Ectodermal cell (in vitro differentiated cells): Measurements from ENCODE around the gene GSKIP.

Experiments
- H3K27ac ChIP-seq: 2 replicates; pipeline ENCODE4 v1.7.0; 2013; ENCODE audit warnings: mild to moderate bottlenecking, low read depth, low read length; ENCODE audit not compliant: insufficient read depth, poor library complexity, severe bottlenecking
- H3K27me3 ChIP-seq: 2 replicates; pipeline ENCODE4 v1.7.0; 2013; ENCODE audit warnings: mild to moderate bottlenecking, low read length; ENCODE audit not compliant: insufficient read depth, control insufficient read depth, poor library complexity, severe bottlenecking
- H3K36me3 ChIP-seq: one replicate; pipeline ENCODE4 v1.7.0; 2013; ENCODE audit warnings: low read length; ENCODE audit not compliant: control insufficient read depth, insufficient read depth
- H3K4me1 ChIP-seq: one replicate; pipeline ENCODE4 v1.7.0; 2013; ENCODE audit warnings: low read length; ENCODE audit not compliant: control insufficient read depth, insufficient read depth
- H3K4me3 ChIP-seq: 2 replicates; pipeline ENCODE4 v1.7.0; 2013; ENCODE audit warnings: low read depth, low read length, control low read depth; ENCODE audit not compliant: insufficient read depth
- H3K9me3 ChIP-seq: 2 replicates; pipeline ENCODE4 v1.7.0; 2013; ENCODE audit warnings: mild to moderate bottlenecking, low read length, moderate library complexity; ENCODE audit not compliant: control insufficient read depth
- WGBS, 2 experiments: methylation state at CpG; one replicate each; pipeline ENCODE4 v1.1.7; 2013; ENCODE audit warnings: missing lambda C conversion rate in 2 of 2; 5-methylcytosine and 5-hydroxymethylcytosine counted together

The GSKIP gene

GRCh38 chr14:96394047-96394815, 30.9 kb downstream of the GSKIP start:
- Histone ChIP-seq H3K4me3 (no peak overlapping the region), H3K36me3 (no peaks in the 10 kb centered on the region), H3K4me1 (no peaks in the 10 kb centered on the region), H3K9me3 (no peaks in the 10 kb centered on the region), H3K27me3 (peaks cover 30% of the 10 kb centered on the region), H3K27ac (no peak overlapping the region)
- 93 to 94% methylated on average over 7 of the region's 7 CpGs for WGBS, 2 experiments

- Histone ChIP-seq H3K4me1 (no peaks in the 10 kb centered on the region), H3K27ac (no peak overlapping the region), H3K9me3 (no peaks in the 10 kb centered on the region), H3K4me3 (no peak overlapping the region), H3K27me3 (no peaks in the 10 kb centered on the region), H3K36me3 (no peaks in the 10 kb centered on the region)
- 95 to 97% methylated on average over 7 to 8 of the region's 8 CpGs for WGBS, 2 experiments
Observed at GRCh38 chr14:96398432-96398831, 35.1 kb downstream of the GSKIP start.

GRCh38 chr14:96398921-96399320, 35.6 kb downstream of the GSKIP start:
- Histone ChIP-seq H3K4me1 (no peaks in the 10 kb centered on the region), H3K4me3 (no peak overlapping the region), H3K27ac (no peak overlapping the region), H3K9me3 (no peaks in the 10 kb centered on the region), H3K36me3 (no peaks in the 10 kb centered on the region), H3K27me3 (no peaks in the 10 kb centered on the region)
- WGBS, 2 experiments = 92 to 93% methylated on average over 5 of the region's 5 CpGs

- Histone ChIP-seq H3K9me3 (no peaks in the 10 kb centered on the region), H3K27me3 (no peaks in the 10 kb centered on the region), H3K36me3 (no peaks in the 10 kb centered on the region), H3K27ac (no peak overlapping the region), H3K4me3 (no peak overlapping the region), H3K4me1 (no peaks in the 10 kb centered on the region)
- 86 to 87% methylated on average over 9 of the region's 9 CpGs for WGBS, 2 experiments
Observed at GRCh38 chr14:96399405-96399804, 36.1 kb downstream of the GSKIP start.

- H3K27me3 ChIP-seq = no peaks in the 10 kb centered on the region
- no peak overlapping the region for H3K27ac ChIP-seq
- no peaks in the 10 kb centered on the region for H3K9me3 ChIP-seq
- no peaks in the 10 kb centered on the region for H3K36me3 ChIP-seq
- 92 to 93% methylated on average over 5 of the region's 5 CpGs for WGBS, 2 experiments
- H3K4me1 ChIP-seq = no peaks in the 10 kb centered on the region
- H3K4me3 ChIP-seq = no peak overlapping the region
Observed at GRCh38 chr14:96400495-96400894, 37.2 kb downstream of the GSKIP start.

- no peak overlapping the region for H3K4me3 ChIP-seq
- H3K27ac ChIP-seq = no peak overlapping the region
- H3K9me3 ChIP-seq = no peaks in the 10 kb centered on the region
- H3K27me3 ChIP-seq = no peaks in the 10 kb centered on the region
- no peaks in the 10 kb centered on the region for H3K4me1 ChIP-seq
- 89 to 93% methylated on average over 3 of the region's 3 CpGs for WGBS, 2 experiments
- no peaks in the 10 kb centered on the region for H3K36me3 ChIP-seq
Observed at GRCh38 chr14:96403409-96403808, 40.1 kb downstream of the GSKIP start.

- Histone ChIP-seq H3K36me3 (no peaks in the 10 kb centered on the region), H3K4me1 (no peaks in the 10 kb centered on the region), H3K9me3 (no peaks in the 10 kb centered on the region), H3K27ac (no peak overlapping the region), H3K27me3 (no peaks in the 10 kb centered on the region), H3K4me3 (no peak overlapping the region)
- WGBS, 2 experiments = 86 to 100% methylated on average over 1 of the region's 1 CpG
Observed at GRCh38 chr14:96405677-96406076, 42.4 kb downstream of the GSKIP start.

GRCh38 chr14:96407935-96408570, 44.7 kb downstream of the GSKIP start:
- WGBS, 2 experiments = 83 to 88% methylated on average over 3 of the region's 3 CpGs
- H3K4me1 ChIP-seq = no peaks in the 10 kb centered on the region

GRCh38 chr14:96408608-96409007, 45.3 kb downstream of the GSKIP start:
- no peaks in the 10 kb centered on the region for H3K9me3 ChIP-seq
- H3K4me1 ChIP-seq = no peaks in the 10 kb centered on the region
- H3K4me3 ChIP-seq = no peak overlapping the region
- 87 to 95% methylated on average over 12 of the region's 12 CpGs for WGBS, 2 experiments
- no peaks in the 10 kb centered on the region for H3K36me3 ChIP-seq
- no peaks in the 10 kb centered on the region for H3K27me3 ChIP-seq
- H3K27ac ChIP-seq = no peak overlapping the region

More at GRCh38 chr14:96407935-96408570, 44.7 kb downstream of the GSKIP start:
- H3K36me3 ChIP-seq = no peaks in the 10 kb centered on the region
- H3K4me3 ChIP-seq = no peak overlapping the region
- no peak overlapping the region for H3K27ac ChIP-seq
- H3K9me3 ChIP-seq = no peaks in the 10 kb centered on the region
- no peaks in the 10 kb centered on the region for H3K27me3 ChIP-seq

GRCh38 chr14:96409701-96410100, 46.4 kb downstream of the GSKIP start:
- WGBS, 2 experiments = 93 to 98% methylated on average over 9 of the region's 9 CpGs
- no peak overlapping the region for H3K27ac ChIP-seq
- no peaks in the 10 kb centered on the region for H3K4me1 ChIP-seq
- no peak overlapping the region for H3K4me3 ChIP-seq
- no peaks in the 10 kb centered on the region for H3K9me3 ChIP-seq
- no peaks in the 10 kb centered on the region for H3K27me3 ChIP-seq
- no peaks in the 10 kb centered on the region for H3K36me3 ChIP-seq
